ENCODE measurements around the gene PLXNA4.

PLXNA4 gene

DNA sequence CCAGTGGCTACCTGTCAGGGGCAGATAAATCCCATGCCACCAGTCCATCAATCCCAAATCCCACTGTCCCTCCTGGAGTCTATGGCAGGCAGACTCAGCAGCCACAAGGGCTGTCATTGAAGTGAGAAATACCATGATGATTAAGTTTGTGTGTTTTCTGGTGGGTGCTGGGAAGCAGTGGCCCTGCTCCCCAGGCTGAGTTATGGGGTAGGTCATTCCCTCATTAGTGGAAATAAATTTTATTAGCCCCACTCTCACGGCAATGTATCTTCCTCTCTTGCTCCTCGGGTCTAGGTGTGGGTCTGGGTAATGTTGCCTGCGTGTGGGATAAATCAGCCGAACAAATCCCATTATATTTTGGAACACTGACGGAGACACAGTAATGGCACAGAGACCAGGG is 76.8 kb downstream of the PLXNA4 start:
- no peak for DNase-seq

DNA sequence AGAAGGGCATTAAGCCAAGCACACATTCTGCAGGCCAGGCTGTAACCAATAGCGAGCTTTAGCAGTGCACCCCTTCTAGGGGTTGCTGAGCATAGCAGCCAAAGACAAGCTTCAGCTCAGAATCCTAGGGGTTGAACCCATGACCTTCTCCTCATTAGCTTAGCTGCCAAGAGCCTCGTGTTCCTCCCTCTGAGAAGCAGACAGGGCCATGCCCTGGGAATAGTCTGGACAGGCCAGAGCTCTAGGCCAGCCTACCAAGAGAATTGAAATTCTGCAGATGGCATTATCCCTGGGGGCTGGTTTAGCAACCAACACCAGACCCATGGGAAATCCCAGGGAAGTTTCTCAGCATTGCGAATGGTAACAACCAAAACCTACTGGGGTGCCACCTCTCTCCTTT is 77.2 kb downstream of the PLXNA4 start:
- no peak for DNase-seq

DNA sequence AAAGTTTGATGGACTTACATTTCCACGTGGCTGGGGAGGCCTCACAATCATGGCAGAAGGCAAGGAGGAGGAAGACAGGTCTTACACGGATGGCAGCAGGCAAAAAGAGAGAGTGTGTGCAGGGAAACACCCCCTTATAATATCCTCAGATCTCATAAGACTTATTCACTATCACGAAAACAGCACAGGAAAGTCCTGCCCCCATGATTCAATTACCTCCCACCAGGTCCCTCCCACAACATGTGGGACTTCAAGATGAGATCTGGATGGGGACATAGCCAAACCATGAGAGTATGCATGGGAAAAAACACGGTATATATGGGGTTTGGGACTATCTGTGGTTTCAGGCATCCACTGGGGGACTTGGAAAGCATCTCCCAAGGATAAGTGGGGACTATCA is 78.0 kb downstream of the PLXNA4 start:
- DNase-seq: no peak

- no peak for DNase-seq
Observed at GRCh38 chr7:132497098-132497497, 79.2 kb downstream of the PLXNA4 start.

DNA sequence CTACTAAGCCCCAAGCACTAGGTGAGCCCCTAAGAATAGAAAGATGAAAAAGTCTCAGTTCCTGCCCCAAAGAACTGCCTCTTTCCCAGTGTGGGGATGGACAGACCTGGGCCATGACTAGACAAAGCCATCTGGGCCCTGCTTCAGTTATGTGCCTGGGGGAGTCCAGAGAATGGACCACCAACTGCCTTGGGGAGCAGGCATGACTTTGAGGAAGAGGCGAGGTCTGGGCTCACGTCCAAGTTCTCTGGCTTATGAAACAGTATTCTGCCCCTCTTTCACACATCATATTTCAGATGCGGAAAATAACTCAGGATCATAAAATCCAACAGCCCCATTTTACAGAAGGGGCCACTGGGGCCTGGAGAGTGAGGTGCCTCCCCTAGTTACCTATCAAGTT is 80.3 kb downstream of the PLXNA4 start:
- no peak for DNase-seq

DNA sequence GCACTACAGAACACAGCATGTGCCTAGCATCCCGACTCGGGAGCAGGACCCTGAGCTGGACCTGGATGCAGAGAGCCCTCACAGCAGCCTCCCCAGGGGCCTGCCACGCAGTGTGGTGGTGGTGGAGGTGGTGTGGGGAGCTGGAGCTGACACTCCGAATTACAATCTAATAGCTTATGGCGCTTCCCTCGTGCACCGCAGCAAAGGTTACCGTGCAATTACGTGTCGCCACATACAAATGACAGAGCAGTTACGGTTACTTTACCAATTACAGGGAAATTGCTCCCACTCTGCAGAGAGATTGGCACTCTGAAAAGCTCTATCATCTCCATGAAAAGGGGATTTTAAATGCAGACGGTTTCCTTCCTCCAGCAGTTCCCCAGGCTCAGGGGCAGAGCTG is 81.8 kb downstream of the PLXNA4 start:
- DNase-seq: no peak

DNA sequence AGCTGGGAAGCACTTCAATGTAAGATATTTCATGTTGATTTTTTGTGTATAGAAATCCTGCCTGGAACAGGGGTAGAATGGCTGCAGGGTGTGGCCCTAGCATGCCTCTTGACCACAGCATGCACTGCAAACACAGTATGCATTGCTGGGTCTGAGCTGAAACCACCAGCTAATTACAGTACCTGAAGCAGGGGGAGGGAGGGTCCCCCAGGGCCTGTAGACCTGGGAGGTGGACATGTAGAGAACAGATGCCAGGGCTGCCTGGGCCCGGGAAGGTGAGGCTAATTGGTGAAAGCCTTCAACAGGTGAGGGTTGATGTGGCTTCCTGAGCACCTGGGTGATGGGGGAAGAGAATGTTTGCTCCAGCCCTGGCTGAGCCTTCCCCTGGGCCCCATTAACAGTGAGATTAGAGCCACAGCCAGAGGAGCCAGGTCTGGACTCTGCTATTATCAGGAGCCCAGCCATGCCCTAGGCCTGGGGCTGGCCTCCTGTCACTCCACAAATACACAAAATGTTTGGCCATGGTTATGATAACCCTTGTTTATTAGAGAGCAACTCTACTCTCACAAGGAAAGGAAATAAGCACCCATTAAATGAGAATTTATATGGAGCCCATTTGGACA is 83.3 kb downstream of the PLXNA4 start:
- no peak for DNase-seq

GRCh38 chr7:132491391-132491945 is 84.8 kb downstream of the PLXNA4 start:
- DNase-seq: no peak

- no peak for DNase-seq
Observed at GRCh38 chr7:132490474-132490873, 85.8 kb downstream of the PLXNA4 start.

DNA sequence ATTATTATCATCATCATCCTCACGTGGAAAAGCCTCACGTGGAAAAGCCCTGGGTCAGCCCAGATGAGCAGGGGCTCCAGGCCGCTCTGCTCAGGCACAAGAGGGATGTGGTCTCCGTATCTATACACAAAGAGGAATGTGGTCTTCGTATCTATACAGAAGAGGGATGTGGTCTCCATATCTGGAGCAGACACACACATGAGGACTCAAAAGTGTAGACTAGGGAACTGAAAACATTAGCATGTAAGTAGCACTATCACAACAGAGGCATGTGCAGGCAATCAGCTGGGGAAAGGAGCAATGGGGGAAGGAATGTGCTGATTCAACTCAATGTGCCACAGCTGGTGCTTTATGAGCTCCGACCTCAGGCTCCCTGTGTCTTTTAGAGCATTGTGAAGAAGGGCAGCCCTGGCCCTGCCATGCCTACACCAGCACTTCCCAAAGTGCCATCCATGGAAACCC is 86.5 kb downstream of the PLXNA4 start:
- no peak for DNase-seq

- no peak for DNase-seq
Observed at GRCh38 chr7:132488634-132489302, 87.5 kb downstream of the PLXNA4 start.

DNA sequence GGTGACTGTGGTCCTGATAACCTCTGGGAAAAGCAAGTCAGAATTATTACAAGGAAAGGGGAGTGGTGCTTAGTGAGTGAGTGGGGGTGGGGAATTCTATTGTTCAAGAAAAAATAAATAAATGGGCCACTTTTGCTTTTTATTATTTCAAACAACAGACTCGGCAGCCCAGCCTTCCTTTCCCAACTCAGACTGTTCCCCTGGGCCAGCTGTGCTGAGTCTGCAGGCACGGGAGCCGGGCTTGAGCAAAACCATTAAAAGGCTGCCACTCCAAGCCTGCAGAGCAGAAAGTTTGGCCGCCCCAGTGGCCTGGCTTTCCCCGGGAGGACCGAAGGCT is 90.0 kb downstream of the PLXNA4 start:
- no peak for DNase-seq

- no peak for DNase-seq
Observed at GRCh38 chr7:132485600-132486273, 90.5 kb downstream of the PLXNA4 start.

- no peak for DNase-seq
Observed at GRCh38 chr7:132485136-132485535, 91.1 kb downstream of the PLXNA4 start.

DNA sequence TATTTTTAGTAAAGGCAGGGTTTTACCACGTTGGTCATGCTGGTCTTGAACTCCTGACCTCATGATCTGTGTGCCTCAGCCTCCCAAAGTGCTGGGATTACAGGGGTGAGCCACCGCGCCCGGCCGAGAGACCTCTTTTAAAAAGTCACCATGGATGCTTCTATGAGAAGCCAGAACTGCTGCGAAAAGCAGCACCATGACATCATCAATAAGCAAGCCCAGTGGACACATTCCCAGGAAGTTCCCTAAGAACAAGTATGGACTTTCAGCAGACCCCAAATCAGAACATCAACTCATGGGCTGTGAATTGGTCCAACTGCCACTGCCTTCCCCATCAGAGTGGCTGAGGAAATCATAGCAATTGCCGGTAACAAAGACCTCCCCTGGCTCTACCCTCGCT is 93.4 kb downstream of the PLXNA4 start:
- no peak for DNase-seq

- DNase-seq: no peak
Observed at GRCh38 chr7:132480534-132480933, 95.7 kb downstream of the PLXNA4 start.

DNA sequence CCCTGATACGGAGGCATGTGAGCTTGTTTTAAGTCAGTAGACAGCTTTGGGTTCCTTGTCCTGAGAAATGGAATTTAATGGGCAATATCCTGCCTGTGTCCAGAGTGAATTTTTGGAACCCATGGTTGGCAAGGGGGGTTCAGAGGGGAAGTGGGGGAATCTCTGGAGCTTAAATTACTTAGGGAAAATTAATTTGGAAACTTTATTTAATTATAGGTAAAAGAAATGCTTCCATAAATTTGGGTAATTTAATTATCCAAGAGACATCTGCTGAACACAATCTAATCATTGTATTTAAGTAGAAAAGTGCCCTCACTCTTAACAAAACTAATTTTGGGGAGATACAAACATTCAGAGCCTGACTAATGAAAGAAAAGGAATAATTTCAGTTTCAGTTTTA is 99.7 kb downstream of the PLXNA4 start:
- no peak for DNase-seq

GRCh38 chr7:132475669-132476116 is 100.6 kb downstream of the PLXNA4 start:
- DNase-seq: no peak

GRCh38 chr7:132475037-132475668 is 101.1 kb downstream of the PLXNA4 start:
- no peak for DNase-seq

DNA sequence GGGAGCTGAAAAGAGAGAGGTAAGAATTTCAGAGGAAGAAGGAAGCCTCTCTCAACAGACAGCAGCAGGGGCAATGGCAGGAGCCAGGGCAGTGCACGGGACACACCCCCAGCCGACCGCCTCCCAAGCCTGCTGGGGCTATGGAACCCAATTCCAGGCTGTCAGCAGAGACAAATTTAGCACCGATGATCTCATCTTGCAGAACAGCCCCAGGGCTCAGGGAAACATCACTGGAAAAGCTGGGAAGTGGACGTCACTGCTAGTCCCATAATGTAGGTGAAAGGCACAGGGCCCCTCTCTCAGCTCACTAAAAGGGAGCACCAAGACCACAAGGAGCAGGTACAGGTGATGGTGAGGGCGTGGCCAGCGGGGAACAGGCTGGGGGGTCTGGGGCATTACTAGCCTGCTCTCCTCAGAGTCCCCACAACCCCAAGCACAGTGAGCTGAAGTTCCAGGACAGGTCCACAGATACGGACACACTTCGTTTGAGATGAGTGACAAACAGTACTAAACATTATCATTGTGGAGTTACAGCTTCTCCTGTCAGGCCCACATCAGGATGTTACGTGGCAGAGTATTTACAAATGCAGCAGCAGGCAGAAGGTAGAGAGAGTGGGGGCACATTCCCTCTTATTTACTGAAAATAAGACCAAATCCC is 103.7 kb downstream of the PLXNA4 start:
- DNase-seq: no peak

GRCh38 chr7:132471515-132471914 is 104.8 kb downstream of the PLXNA4 start:
- no peak for DNase-seq

DNA sequence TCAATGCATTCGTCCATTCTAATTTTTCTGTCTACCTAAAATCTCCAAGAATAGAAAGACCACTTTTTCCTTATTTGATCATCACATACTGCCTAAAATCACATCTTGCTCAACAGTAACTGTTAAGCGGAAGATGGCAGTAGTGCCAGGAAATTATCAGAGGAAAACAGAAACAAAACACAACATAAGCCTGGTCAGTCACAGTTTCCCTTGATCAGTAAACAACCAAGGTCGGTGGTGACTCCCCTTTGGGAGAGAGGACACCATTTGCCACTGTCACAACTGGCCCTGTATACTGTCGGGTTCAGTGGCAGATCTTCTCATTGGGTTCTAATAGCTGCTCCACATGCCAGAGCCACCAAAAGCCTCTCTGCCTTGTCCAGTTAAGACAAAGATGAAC is 106.6 kb downstream of the PLXNA4 start:
- no peak for DNase-seq

- DNase-seq: no peak
Observed at GRCh38 chr7:132469264-132469663, 107.0 kb downstream of the PLXNA4 start.
